Measurements from ENCODE around the gene CLSTN1. TPM values are rescaled to one million over a fixed set of nuclear protein-coding genes. Genes with fewer than 3 reads are reported as not detected.

CLSTN1 gene
- polyA plus RNA-seq, 3 donors: 23.2 to 28.8 (median 28.8) TPM

DNA sequence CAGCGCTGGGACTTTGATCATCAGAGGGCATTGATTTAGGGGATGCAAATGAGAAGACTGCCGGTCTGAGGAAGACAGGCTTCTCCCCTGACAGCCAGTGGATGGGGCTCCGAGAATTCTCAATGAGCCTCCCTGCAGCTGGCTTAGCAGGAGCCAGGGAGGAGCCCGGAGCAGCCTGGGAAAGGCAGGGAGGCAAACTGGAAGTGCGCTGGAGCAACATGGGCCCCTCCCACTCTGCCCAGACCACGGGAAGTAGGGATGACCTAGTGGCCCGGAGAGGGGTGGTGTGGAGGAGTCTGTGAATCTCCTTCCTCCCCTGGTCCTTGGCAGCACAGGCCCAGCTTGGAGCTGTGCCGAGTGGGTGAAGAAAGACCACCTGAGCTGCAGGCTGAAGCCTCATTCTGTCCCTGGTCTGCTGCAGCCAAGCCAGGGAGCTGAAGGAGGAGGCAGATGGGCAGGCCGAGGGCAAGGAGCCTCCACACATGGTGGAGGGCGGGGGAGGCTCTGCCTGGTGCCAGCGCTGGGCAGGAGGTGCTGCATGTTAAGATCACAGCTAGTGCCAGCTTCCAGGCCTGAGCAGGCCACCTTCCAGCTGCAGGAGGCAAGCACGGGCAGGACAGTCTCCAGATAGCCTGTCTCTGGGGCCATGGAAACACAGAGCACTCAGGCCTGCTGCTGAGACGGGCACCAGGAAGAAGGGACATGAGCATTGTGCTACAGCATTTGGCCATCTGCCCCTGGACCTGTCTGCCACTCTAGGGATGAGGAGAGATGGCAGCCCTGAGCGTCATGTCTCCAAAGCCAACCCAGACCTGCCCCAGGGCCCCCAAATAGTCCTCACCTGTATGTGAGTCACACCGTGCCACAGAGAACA is 12.2 kb upstream of the CLSTN1 start:
- WGBS, 3 donors: 43 to 69% (median 61%) methylated on average over 15 of the region's 15 CpGs
- H3K27ac ChIP-seq (ENCODE audit: low read depth, low read length): no peak overlapping the region

DNA sequence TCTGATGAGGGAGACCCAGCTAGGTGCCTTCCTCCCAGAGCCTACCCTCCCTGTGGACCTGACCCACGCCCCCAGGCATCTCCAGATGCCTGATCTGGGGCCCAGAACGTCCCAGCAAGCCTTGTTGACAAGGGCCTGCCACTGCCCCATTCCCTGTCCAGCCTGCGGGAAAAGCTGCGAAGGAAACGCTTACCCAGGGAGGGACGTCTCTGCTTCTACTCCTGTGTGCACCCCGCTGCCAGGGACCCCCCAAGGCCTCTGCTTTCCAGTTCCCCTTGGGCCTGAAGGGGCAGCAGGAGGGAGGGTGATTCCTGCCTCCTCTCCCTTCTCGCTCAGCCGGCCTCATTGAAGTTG is 11.6 kb upstream of the CLSTN1 start:
- WGBS, 3 donors: 47 to 83% (median 60%) methylated on average over 9 of the region's 9 CpGs
- H3K27ac ChIP-seq (ENCODE audit: low read depth, low read length): no peak overlapping the region

DNA sequence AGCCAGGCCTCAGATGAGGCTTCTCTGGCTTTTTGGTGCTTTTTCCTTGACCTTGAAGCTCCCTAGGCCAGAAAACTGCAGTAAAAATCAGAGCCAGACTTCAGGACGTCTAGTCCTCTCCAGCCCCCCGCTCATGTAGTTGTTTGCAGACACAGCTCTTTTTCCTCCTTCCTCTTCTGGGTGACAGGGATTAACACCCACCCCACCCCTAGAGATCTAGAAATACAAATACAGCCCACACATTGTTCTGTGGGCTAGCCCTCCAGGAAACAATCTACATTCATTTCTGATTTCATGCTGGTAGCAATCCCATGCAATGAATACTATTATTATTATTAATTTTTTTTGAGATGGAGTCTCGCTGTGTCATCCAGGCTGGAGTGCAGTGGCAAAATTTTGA is 9.9 kb upstream of the CLSTN1 start:
- WGBS, 3 donors: 77 to 78% (median 77%) methylated on average over 3 of the region's 3 CpGs
- H3K27ac ChIP-seq (ENCODE audit: low read depth, low read length): no peak overlapping the region

DNA sequence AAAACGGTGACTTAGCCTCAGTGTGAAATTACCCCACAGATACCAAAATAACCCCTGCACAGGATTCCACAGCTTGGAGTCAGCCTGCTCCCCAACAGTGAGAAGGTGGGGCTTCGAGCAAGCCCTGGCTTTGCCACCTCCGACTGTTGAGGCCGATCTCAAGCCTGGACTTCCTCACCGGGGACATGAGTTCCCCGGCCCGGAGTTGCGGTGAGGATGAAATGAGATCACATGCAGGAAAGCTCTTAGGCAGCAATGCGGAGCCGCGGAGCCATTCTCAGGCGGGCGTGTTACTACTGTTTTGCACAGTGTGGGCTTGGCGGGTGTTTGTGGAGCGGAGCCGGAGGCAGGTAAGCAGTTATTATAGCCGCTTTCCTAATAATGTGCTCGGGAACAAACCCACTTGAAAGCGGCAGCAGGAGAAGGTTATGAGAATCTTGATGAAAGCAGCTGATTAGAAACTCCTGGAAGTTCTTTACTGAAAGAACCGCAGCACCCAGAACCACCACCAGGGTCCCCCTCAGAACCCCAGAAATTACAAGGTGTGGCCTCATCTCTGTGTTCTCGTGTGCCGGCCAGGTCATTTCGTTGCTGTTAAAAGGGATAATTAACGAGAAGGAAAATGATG is 3.9 kb upstream of the CLSTN1 start:
- 65 to 83% (median 73%) methylated on average over 24 of the region's 24 CpGs for WGBS, 3 donors

GRCh38 chr1:9826616-9827015 is 2.9 kb upstream of the CLSTN1 start:
- no peak overlapping the region for H3K27ac ChIP-seq (ENCODE audit: low read depth, low read length)

More for the DNA sequence above, 3.9 kb upstream of the CLSTN1 start:
- no peak overlapping the region for H3K27ac ChIP-seq (ENCODE audit: low read depth, low read length)

DNA sequence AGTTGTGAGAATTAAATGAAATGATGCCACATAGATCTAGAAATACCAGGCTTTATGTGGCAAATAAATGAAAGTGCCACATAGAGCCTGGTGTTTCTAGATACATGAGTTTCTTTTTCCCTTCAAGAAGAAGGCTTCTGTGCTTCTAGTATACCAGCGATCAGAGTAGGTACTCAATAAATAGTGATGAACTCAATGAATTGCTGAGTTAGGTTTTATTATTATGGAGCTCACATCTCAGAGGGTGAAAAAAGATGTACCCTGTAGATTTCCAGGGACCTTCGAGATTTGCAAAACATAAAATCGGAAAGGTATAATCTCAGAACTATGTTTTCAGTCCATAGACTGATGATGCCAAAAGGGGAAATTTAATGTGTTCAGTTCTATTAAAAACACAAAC is 2.3 kb upstream of the CLSTN1 start:
- H3K27ac ChIP-seq (ENCODE audit: low read depth, low read length): no peak overlapping the region
- WGBS, 3 donors: 82 to 91% (median 86%) methylated on average over 3 of the region's 3 CpGs

More at GRCh38 chr1:9826616-9827015, 2.9 kb upstream of the CLSTN1 start:
- 87 to 96% (median 94%) methylated on average over 3 of the region's 3 CpGs for WGBS, 3 donors

GRCh38 chr1:9825093-9826074 is 1.6 kb upstream of the CLSTN1 start:
- 10 to 18% (median 17%) methylated on average over 15 to 17 of the region's 17 CpGs for WGBS, 3 donors
- H3K27ac ChIP-seq (ENCODE audit: low read depth, low read length): no peak overlapping the region

- WGBS, 3 donors: 18 to 35% (median 29%) methylated on average over 12 of the region's 12 CpGs
- no peak overlapping the region for H3K27ac ChIP-seq (ENCODE audit: low read depth, low read length)
Observed at GRCh38 chr1:9824702-9825089, 931 bp upstream of the CLSTN1 start.

DNA sequence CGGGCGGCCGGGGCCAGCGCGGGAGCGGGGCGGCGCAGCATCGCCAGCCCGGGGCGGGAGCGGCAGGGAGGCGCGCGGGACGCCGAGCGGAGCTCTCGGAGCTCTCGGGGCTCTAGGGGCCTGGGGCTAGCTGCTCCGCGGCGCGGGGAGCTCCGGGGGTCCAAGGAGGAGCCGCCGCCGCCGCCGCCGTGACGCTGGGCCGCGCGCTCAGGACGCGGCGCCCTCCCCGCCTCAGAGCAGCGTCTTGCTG is 147 bp downstream of the CLSTN1 start:
- WGBS, 3 donors: 0 to 1% (median 0%) methylated on average over 9 to 39 of the region's 40 CpGs

GRCh38 chr1:9822897-9823692 is 670 bp downstream of the CLSTN1 start:
- WGBS, 3 donors: 0 to 1% (median 0%) methylated on average over 63 to 71 of the region's 71 CpGs
- no peak overlapping the region for H3K27ac ChIP-seq (ENCODE audit: low read depth, low read length)

More for the DNA sequence above, 147 bp downstream of the CLSTN1 start:
- no peak overlapping the region for H3K27ac ChIP-seq (ENCODE audit: low read depth, low read length)

DNA sequence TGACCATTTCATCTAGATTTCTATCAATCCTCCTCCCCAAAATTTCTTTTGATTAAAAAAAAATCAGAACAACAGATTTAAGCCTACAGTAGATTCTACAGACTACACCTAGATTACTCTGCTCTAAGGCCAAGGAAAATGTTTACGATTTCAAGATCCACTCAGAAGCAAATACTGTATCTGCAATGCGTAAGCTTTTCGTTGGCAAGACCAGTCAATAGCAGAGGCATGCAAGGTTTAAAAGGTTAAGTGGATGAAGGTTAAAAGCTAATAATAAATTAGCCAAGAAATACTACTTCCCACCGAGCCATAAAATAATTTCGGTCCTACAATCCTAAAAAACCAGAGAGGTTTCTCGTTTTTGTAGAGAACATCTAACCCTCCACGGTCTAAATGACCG is 1.3 kb downstream of the CLSTN1 start:
- H3K27ac ChIP-seq (ENCODE audit: low read depth, low read length): no peak overlapping the region
- 3 to 5% (median 4%) methylated on average over 8 of the region's 8 CpGs for WGBS, 3 donors

DNA sequence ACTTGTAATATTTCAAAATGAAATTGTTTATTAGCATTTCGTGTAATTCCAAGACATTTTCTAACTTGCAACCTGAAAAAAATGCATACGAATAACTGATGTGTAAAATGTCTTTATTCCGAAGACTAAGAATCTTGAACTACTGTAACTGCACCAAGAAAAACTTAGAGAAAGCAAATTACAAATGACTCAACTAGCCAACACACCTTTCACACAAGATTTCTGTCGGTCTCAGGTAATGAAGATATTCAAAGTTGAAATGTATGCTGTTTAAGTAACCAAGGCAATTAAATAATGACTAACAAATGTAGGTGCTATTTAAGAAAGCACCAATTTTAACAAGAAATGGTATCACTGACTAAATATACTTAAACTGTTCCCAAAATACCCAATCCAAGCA is 2.1 kb downstream of the CLSTN1 start:
- 87 to 98% (median 97%) methylated on average over 4 of the region's 4 CpGs for WGBS, 3 donors
- H3K27ac ChIP-seq (ENCODE audit: low read depth, low read length): no peak overlapping the region

DNA sequence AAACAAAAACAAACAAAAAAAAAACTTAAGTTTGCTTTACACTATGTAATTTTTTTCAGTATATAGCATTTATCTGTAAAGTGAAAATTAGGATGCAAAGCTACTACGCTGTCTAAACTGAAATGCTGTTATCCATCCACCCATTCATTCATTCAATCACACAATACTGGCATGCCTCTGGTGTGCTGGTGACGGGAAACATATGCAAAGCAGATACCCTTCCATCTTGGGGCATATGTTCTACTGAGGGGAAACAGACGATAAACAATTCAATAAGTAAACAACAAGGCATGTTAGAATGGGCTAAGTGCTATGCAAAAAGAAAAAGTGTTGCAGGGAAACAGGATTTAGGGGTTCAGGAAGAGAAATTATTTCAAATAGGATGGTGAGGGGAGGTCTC is 3.2 kb downstream of the CLSTN1 start:
- H3K27ac ChIP-seq (ENCODE audit: low read depth, low read length): no peak overlapping the region
- 86 to 94% (median 91%) methylated on average over 3 of the region's 3 CpGs for WGBS, 3 donors

GRCh38 chr1:9817734-9818133 is 6.0 kb downstream of the CLSTN1 start:
- no peak overlapping the region for H3K27ac ChIP-seq (ENCODE audit: low read depth, low read length)
- WGBS, 3 donors: 74 to 99% (median 96%) methylated on average over 4 of the region's 4 CpGs

DNA sequence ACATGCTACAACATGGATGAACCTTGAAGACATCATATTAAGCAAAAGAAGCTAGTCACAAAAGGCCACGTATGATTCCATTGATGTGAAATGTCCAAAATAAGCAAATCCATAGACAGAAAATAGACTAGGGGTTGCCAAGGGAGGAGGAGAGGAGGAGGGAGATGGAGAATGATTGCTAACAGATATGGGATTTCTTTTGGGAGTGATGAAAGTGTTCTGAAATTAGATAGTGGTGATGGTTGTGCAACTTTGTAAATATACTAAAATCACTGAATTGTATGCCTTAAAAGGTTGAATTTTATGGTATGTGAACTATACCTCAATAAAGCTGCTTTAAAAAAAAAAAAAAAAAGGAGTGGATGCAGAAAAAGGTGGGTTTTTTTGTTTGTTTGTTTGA is 7.6 kb downstream of the CLSTN1 start:
- no peak overlapping the region for H3K27ac ChIP-seq (ENCODE audit: low read depth, low read length)
- WGBS, 3 donors: 38 to 67% (median 54%) methylated on average over 1 of the region's 1 CpG

- 66 to 84% (median 74%) methylated on average over 2 of the region's 2 CpGs for WGBS, 3 donors
- H3K27ac ChIP-seq (ENCODE audit: low read depth, low read length): no peak overlapping the region
Observed at GRCh38 chr1:9815150-9815549, 8.6 kb downstream of the CLSTN1 start.

- H3K27ac ChIP-seq (ENCODE audit: low read depth, low read length): no peak overlapping the region
- WGBS, 3 donors: 84 to 93% (median 93%) methylated on average over 6 of the region's 6 CpGs
Observed at GRCh38 chr1:9814619-9815018, 9.1 kb downstream of the CLSTN1 start.

GRCh38 chr1:9811239-9811966 is 12.4 kb downstream of the CLSTN1 start:
- no peak overlapping the region for H3K27ac ChIP-seq (ENCODE audit: low read depth, low read length)
- WGBS, 3 donors: 29 to 89% (median 79%) methylated on average over 6 of the region's 6 CpGs

Measured in adipose tissue (tissue), 3 donors.